SU-DHL-6 (cell line): Measurements from ENCODE around the gene TNS1.

Source experiments
- H2AFZ ChIP-seq: fragments of 200-600 bp; sonication (generic); 2 replicates; pipeline ENCODE4 v1.6.1; 2014; ENCODE audit warnings: low read depth, mild to moderate bottlenecking, moderate library complexity, mixed read lengths, antibody characterized with exemption, low read length; ENCODE audit not compliant: severe bottlenecking
- H3F3A ChIP-seq: fragments of 200-600 bp; shearing (Covaris generic); 2 replicates; pipeline ENCODE4 v1.6.0; 2016; ENCODE audit warnings: antibody characterized with exemption, mild to moderate bottlenecking; ENCODE audit not compliant: insufficient read depth
- H3K27ac ChIP-seq: fragments of 200-600 bp; sonication (generic); 2 replicates; pipeline ENCODE4 v1.5.1; 2016; ENCODE audit warnings: low read depth, mild to moderate bottlenecking, low read length, moderate library complexity, mixed read lengths
- H3K27me3 ChIP-seq: fragments of 200-600 bp; sonication (generic), shearing (Covaris generic); 2 replicates; pipeline ENCODE4 v1.6.0; 2014; ENCODE audit warnings: mild to moderate bottlenecking, low read length
- H3K36me3 ChIP-seq: fragments of 200-600 bp; sonication (generic); 2 replicates; pipeline ENCODE4 v1.6.1; 2014; ENCODE audit warnings: mild to moderate bottlenecking, low read length, mixed read lengths
- H3K4me2 ChIP-seq: fragments of 300-600, 200-600 bp; shearing (Covaris generic), sonication (generic); 2 replicates; pipeline ENCODE4 v1.6.0; 2014; ENCODE audit warnings: low read length, low read depth, mild to moderate bottlenecking; ENCODE audit not compliant: poor library complexity, severe bottlenecking
- H3K4me3 ChIP-seq: fragments of 200-600 bp; sonication (generic); 2 replicates; pipeline ENCODE4 v1.5.1; 2014; ENCODE audit warnings: antibody characterized with exemption, low read length, mild to moderate bottlenecking, mixed read lengths; ENCODE audit not compliant: insufficient read depth, poor library complexity, severe bottlenecking
- H3K79me2 ChIP-seq: fragments of 200-600 bp; sonication (generic); 2 replicates; pipeline ENCODE4 v1.6.1; 2014; ENCODE audit warnings: mild to moderate bottlenecking, low read length, moderate library complexity; ENCODE audit not compliant: insufficient read depth
- H3K9ac ChIP-seq: fragments of 200-600 bp; sonication (generic); 2 replicates; pipeline ENCODE4 v1.7.0; 2014; ENCODE audit warnings: mild to moderate bottlenecking, low read length
- H3K9me2 ChIP-seq: fragments of 200-600 bp; sonication (generic); replicated peaks from 2 replicates; pipeline ENCODE4 v1.6.1; 2014; ENCODE audit warnings: low read length; ENCODE audit not compliant: insufficient read depth
- H3K9me3 ChIP-seq: fragments of 200-600 bp; sonication (generic); 2 replicates; pipeline ENCODE4 v1.6.1; 2014; ENCODE audit warnings: low read length, mixed read lengths; ENCODE audit not compliant: insufficient read depth
- H4K20me1 ChIP-seq: fragments of 200-600 bp; sonication (generic); 2 replicates; pipeline ENCODE4 v1.6.1; 2014; ENCODE audit warnings: low read depth, mild to moderate bottlenecking, antibody characterized with exemption, low read length, moderate library complexity, mixed read lengths
- EZH2phosphoT487 ChIP-seq: fragments of 200-600 bp; sonication (generic), shearing (Covaris generic); conservative IDR thresholded peaks from 2 replicates; pipeline ENCODE4 v1.6.1; 2018; ENCODE audit warnings: mild to moderate bottlenecking, antibody characterized with exemption, low read length, moderate library complexity, mixed read lengths
- TF ChIP-seq, protein P1 (sequence below): fragments of 200-600 bp; sonication (generic); IDR thresholded peaks from one replicate; pipeline ENCODE4 v1.5.1; 2017; ENCODE audit warnings: antibody characterized with exemption, mild to moderate bottlenecking, low read length, moderate library complexity; ENCODE audit not compliant: insufficient read depth, poor library complexity, severe bottlenecking

The TNS1 gene

DNA sequence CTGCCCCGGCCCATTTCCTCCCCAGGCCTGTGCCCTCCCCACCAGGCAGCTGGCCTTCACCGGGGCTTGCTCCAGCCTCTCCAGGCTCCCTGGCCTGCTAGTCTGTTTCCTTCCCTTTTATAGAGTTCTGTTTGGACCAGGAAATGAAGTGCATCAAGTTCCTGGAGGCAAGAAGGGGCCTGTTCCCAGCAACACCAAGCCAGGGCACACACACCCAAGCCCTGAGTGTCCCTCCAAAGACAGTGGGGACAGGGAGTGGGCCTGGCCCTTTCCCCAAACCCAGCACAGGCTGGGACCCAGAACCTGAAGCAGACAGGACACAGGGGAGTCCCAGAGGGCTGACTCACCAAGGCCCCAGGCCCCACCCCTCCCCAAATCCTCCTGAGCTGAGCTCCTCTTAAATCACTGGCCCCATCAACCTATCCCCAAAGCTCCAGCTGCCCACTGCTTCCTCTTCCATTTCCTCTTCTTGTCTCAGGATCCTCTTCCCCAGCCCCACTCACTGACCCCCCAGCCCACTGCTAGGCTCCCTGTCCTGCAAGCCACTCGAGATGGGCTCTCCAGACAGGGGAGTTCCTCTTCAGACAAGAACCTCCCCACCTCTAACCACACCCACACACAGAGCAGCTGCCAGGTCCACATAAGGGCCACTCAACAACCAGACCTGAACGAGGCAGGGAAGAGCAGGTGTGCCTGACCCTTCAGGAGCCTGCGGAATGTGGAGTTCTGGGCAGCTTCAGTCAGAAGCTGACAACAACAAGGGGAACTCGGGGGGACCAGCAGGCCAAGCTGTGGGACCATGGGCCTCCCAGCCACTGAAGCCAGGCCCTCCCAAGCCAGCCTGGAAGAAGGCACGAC is 74.2 kb downstream of the TNS1 start:
- no peak overlapping the region for H3K9ac ChIP-seq
- no peak overlapping the region for H3K4me2 ChIP-seq
- no peaks in the 10 kb centered on the region for H3K79me2 ChIP-seq
- H2AFZ ChIP-seq, result no peak overlapping the region
- no peaks in the 10 kb centered on the region for H3K27me3 ChIP-seq
- H3K9me3 ChIP-seq, result no peaks in the 10 kb centered on the region
- no peaks in the 10 kb centered on the region for H3K9me2 ChIP-seq
- H3K27ac ChIP-seq, result no peak overlapping the region
- no peaks in the 10 kb centered on the region for H3K36me3 ChIP-seq
- H3F3A ChIP-seq, result no peaks in the 10 kb centered on the region
- no peaks in the 10 kb centered on the region for H4K20me1 ChIP-seq
- no peak overlapping the region for H3K4me3 ChIP-seq
- TF ChIP-seq, protein P1, sequence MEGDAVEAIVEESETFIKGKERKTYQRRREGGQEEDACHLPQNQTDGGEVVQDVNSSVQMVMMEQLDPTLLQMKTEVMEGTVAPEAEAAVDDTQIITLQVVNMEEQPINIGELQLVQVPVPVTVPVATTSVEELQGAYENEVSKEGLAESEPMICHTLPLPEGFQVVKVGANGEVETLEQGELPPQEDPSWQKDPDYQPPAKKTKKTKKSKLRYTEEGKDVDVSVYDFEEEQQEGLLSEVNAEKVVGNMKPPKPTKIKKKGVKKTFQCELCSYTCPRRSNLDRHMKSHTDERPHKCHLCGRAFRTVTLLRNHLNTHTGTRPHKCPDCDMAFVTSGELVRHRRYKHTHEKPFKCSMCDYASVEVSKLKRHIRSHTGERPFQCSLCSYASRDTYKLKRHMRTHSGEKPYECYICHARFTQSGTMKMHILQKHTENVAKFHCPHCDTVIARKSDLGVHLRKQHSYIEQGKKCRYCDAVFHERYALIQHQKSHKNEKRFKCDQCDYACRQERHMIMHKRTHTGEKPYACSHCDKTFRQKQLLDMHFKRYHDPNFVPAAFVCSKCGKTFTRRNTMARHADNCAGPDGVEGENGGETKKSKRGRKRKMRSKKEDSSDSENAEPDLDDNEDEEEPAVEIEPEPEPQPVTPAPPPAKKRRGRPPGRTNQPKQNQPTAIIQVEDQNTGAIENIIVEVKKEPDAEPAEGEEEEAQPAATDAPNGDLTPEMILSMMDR, result no peak
- no peak for TF ChIP-seq EZH2phosphoT487

- Histone ChIP-seq H3K9me3 (no peaks in the 10 kb centered on the region), H3K79me2 (no peaks in the 10 kb centered on the region), H2AFZ (no peak overlapping the region), H3K9ac (no peak overlapping the region), H3K4me3 (no peak overlapping the region), H3K27ac (no peak overlapping the region), H3K4me2 (no peak overlapping the region), H4K20me1 (no peaks in the 10 kb centered on the region), H3F3A (no peaks in the 10 kb centered on the region), H3K36me3 (no peaks in the 10 kb centered on the region), H3K27me3 (no peaks in the 10 kb centered on the region), H3K9me2 (no peaks in the 10 kb centered on the region)
- TF ChIP-seq, protein P1, result no peak
- no peak for TF ChIP-seq EZH2phosphoT487
These were observed 75.0 kb downstream of the TNS1 start for GRCh38 chr2:217927601-217928323.

DNA sequence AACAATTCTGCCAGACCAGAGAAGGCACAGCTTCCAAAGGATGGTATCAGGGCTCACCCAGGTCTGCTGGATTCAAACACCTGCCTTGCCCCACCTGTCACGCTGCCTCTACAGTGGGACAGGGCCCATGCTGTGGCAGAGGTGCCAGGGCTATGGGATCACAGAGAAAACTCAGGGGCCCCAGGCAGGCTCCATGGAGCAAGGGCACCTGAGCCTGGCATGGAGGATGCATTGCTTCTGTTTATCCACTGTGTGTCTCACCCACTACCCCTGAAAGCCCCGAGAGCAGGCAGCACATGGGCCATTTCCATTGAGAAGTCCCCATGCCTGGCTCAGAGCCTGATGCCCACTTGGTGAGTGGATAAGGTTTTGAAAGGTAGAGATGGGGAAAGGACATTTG is 76.0 kb downstream of the TNS1 start:
- no peaks in the 10 kb centered on the region for H3K9me2 ChIP-seq
- no peak overlapping the region for H3K4me2 ChIP-seq
- H3K9ac ChIP-seq, result no peak overlapping the region
- H3K4me3 ChIP-seq, result no peak overlapping the region
- no peak overlapping the region for H3K27ac ChIP-seq
- no peak for TF ChIP-seq EZH2phosphoT487
- TF ChIP-seq, protein P1, result no peak
- no peaks in the 10 kb centered on the region for H3K36me3 ChIP-seq
- no peaks in the 10 kb centered on the region for H3K9me3 ChIP-seq
- H4K20me1 ChIP-seq, result no peaks in the 10 kb centered on the region
- H2AFZ ChIP-seq, result no peak overlapping the region
- no peaks in the 10 kb centered on the region for H3K27me3 ChIP-seq
- H3K79me2 ChIP-seq, result no peaks in the 10 kb centered on the region
- no peaks in the 10 kb centered on the region for H3F3A ChIP-seq
